Right ventricle myocardium inferior (tissue), 1 donor: ENCODE measurements around the gene ZNF438. TPM values are rescaled to one million over a fixed set of nuclear protein-coding genes. Genes with fewer than 3 reads are reported as not detected.
A peak's percentile ranks its signal among the peaks of the same experiment; 100 is the strongest.
"Not testable (repeated sequence)": the region's sequence is repeated elsewhere in the genome, so short reads cannot be mapped to it uniquely, and the experiment has no call there.

ENCODE experiments used
- ATAC-seq: fragments of 200-7000 bp; cut with Tn5 transposase; one replicate; pipeline ENCODE4 v1.9.1; 2020; ENCODE audit warnings: mild to moderate bottlenecking, moderate library complexity
- DNase-seq: peaks from one replicate; pipeline ENCODE4 v3.0.0; 2021; ENCODE audit errors: missing footprints
- intact Hi-C: fragments of 100-400 bp; cut with DNase I; formaldehyde crosslinking; loops from one replicate; pipeline ENCODE4 v1.11.0; 2022
- total RNA-seq: library from RNA; stranded (reverse); fragmentation: NEBNext Ultra II Directional; extraction: Animal tissue kit (Norgen Biotek cat#: 25700); gene quantifications from one replicate; pipeline ENCODE4 v1.2.1, GENCODE V29; 2021
- donor health status: DM: no; HTN: yes; CAD: no; lungs with severe emphysema.

Gene ZNF438
- total RNA-seq, 1 donor from 2014 or later, result 12.8 TPM

DNA sequence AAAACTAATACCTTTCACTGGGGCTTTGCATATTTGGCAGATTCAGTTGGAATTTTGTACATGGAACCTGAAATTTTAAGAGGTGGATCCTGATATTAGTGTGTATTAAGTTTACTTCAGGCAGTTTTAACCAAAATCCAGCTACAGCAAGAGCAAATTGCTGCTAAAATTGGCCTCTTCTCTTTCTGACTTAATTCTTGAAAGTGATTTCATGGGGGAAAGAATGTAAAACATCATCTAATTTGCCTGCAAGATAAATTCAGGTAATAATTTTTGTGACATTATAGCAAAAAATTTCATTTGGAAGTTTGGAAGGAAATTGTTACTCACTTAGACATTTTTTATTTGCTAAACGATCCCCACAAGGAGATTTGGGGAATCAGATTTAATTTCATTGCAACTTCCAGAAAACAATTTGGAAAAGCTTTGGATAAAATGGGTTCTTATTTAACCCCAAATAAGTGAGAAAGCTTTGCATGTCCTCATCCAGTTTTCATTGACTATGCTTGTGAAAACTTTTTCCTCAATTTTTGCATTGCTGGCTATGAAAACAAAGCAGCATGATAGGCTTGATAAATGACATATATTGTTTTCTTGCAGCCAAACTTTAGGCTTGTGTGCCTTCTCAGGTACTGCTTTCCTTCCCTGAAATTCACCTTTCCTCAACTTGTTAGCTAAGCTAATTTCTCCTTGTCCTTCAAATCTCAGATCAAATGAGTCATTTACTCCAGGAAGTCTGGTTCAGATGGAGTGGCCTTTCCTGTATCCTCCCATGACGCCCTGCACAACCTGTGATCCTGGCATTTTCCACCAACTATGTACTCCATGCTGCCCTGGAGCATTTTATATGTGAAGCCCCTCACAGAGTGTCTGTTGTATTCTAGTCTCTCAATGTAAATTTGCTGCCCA is 27.4 kb upstream of the ZNF438 start:
- intact Hi-C loops, result no loop called here
- DNase-seq (no peak), ATAC-seq (no peak)

DNA sequence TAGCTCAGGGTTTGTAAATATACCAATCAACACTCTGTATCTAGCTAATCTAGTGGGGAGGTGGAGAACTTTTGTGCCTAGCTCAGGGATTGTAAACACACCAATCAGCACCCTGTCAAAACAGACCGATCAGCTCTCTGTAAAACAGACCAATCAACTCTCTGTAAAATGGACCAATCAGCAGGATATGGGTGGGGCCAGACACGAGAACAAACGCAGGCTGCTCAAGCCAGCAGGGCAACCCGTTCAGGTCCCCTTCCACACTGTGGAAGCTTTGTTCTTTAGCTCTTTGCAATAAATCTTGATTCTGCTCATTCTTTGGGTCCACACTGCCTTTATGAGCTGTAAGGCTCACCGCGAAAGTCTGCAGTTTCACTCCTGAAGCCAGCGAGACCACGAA is 25.0 kb upstream of the ZNF438 start:
- DNase-seq, intact Hi-C loops, ATAC-seq: not testable (repeated sequence)

DNA sequence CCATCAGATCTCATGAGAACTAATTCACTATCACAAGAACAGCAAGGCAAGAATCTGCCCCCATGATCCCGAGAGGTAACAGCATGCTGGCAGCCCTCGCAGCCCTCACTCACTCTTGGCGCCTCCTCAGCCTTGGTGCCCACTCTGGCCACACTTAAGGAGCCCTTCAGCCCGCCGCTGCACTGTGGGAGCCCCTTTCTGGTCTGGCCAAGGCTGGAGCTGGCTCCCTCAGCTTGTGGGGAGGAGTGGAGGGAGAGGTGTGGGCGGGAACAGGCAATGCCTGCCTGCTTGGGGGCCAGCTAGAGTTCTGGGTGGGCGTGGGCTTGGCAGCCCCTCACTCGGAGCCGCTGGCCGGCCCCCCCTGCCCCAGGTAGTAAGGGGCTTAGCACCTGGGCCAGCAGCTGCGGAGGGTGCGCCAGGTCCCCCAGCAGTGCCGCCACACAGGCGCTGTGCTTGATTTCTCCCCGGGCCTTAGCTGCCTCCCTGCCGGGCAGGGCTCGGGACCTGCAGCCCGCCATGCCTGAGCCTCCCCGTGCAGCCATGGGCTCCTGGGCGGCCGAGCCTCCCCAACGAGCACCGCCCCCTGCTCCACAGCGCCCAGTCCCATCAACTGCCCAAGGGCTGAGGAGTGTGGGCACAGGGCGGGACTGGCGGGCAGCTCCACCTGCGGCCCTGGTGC is 24.0 kb upstream of the ZNF438 start:
- intact Hi-C loops, result no loop called here
- no peak for DNase-seq
- ATAC-seq, result no peak

DNA sequence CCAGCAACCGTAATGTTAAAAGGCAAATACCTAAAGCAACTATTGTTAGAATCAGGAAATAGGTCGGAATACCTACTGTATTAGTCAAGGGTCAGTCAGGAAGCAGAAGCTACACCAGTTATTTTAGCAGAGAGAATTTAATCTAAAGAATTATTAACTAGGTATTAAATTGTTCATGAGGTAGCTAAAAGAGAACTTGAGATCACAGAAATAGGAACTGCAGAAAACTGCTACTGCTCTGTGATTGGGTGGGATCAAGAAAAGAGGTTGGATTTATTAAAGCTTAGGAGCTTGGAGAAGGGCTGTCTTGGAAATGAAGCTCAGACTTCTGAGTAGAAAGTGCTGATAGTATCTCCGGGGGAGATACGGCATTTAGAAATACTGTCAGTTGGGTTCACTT is 20.0 kb upstream of the ZNF438 start:
- DNase-seq, result no peak
- no peak for ATAC-seq
- intact Hi-C loops, result no loop called here

DNA sequence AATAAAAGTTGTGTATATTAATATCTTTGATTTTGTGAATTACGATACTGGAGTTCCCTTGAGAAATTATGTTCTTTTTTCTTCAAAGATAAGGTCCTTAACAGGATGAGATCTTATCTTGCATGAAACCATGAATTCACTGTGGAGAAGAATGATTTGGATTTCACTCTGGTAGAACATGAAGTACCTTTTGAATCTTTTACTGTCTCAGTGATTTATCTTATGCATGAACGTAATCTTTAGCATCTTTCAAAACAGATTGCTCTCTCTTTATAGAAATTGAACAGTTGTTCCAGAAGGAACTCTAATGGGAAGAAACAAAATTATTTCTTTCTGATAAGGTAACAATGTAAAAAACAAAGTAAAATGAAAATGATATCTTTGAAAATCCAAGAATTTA is 11.0 kb upstream of the ZNF438 start:
- ATAC-seq (no peak), DNase-seq (no peak)
- intact Hi-C loops, result no loop called here

DNA sequence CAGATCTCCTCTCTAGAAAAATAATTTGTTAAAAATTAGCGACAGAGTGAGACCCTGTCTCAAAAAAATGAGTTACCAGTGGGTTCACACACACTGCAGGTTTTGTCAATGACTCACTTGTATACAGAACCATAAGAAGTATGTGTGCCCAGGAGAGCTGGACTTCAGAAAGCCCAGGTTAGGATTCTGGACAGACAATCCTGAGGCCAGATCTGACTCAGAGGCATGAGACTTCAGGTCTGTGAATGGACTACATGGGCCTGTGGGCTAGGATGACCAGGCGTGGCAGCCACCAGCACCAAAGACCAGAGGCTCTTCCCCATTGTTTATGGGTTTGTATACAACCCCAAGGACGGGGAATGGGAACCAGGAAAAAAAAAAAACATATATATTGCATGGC is 9.3 kb upstream of the ZNF438 start:
- no peak for DNase-seq
- ATAC-seq, result no peak
- intact Hi-C loops, result no loop called here

DNA sequence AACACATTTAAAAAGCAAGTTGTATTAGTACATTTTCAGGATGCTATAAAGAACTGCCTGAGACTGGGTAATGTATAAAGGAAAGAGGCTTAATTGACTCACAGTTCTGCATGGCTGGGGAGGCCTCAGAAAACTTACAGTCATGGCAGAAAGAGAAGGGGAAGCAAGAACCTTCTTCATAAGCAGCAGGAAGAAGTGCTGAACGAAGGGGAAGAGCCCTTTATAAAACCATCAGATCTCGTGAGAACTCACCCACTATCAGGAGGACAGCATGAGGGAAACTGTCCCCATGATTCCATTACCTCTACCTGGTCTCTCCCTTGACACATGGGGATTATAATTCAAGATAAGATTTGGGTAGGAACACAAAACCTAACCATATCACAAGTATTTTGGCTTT is 7.3 kb upstream of the ZNF438 start:
- DNase-seq, ATAC-seq: not testable (repeated sequence)
- intact Hi-C loops, result loop anchor here (10.0 kb wide), 1 partner anchor 386 kb away; no protein-coding TSS in a partner anchor

DNA sequence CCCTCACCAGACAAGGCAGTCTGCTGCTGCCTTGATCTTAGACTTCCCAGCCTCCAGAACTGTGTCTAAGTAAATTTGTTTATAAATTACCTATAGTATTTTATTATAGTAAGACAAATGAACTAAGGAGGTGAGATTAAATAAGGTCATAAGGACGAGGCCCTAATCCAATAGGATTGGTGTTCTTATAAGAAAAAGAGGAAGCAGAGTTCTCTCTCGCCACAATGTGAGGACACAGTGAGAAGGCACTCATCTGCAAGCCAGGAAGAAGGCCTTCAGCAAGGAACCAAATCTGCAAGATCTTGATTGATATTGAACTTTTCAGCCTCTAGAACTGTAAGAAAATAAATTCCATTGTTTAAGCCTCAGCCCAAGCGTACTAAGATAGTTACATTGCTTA is 6.1 kb upstream of the ZNF438 start:
- ATAC-seq (no peak), DNase-seq (no peak)
- intact Hi-C loops, result loop anchor here (10.0 kb wide), 1 partner anchor 387 kb away; no protein-coding TSS in a partner anchor

DNA sequence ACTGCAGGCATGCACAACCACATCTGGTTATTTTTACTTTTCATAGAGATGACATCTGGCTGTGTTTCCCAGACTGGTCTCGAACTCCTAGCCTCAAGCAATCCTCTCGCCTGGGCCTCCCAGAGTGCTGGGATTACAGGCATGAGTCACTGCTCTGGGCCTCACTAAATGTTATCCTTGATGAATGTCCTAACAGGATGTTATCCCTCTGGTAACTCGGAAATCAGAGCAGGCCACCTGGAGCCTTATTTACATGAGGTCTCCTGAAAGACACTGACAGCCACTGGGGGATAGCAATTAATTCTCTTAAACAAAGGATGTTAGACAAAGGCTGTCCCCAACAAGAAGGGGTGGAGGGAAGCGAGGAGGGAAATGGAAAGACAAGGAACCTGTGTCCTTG is 4.5 kb upstream of the ZNF438 start:
- intact Hi-C loops, result loop anchor here (10.0 kb wide), 1 partner anchor 389 kb away; no protein-coding TSS in a partner anchor
- no peak for ATAC-seq
- no peak for DNase-seq

DNA sequence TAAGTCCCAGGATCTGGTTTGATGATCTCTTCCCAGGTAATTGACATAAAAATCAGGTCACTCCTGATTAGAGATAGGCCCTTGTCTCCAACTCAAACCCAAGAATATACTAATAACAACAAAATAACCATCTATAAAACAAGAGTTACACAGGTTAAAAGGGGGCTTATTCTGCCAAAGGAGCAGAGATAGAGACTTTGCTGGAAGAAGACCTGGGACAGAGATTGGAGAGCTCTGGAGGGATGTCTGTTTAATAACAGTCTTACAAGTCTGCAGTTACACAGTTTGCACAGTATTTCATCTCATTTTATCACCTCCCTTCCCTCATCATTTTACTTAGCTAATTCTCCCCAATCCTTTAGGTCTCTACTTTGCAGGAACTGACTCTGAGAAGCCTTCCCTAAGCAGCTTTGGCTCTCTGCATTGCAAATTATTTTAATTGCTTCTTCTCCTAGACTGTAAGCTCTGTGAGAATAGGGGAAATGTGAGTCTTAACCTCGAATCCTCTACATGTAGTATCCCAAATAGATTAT is 3.7 kb upstream of the ZNF438 start:
- DNase-seq (no peak), ATAC-seq (no peak)
- intact Hi-C loops, result loop anchor here (10.0 kb wide), 1 partner anchor 389 kb away; no protein-coding TSS in a partner anchor

DNA sequence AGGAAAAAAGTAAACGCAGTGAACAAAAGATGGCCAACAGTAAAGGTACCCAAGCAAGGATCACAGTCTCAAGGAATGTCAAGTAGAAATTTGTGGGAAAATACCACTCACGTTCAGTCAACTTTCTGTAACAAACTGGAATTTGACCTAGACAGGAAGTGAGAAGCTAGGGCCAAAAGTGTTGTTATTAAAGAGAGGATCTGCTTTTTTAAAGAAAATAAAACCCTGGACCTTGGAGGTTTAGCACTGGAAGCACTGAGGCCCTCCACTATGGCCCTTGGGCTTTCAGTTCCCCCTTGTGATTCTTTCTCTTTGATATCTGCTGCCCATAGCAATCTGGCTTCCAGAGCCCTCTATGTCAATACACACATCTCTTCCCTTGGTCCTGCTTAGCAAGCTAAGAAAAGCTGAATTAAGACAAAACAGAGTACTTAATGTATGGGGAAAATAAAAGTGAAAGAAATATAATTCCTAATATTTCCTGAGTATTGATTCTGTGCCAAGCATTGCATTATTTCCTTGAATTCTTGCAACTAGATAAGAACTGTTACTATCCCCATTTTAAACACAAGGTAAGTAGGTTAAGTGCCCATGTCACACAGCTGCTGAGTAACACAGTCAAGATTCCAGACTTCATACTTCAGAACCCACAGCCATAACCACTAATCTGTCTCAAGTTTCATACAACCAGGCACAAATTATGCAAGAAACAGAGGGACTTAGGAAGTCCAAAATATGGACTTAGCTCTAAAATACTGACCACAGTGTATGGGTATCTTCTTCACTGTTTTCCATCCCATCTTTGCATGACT is 2.6 kb upstream of the ZNF438 start:
- intact Hi-C loops, result loop anchor here (5.0 to 10.0 kb wide), 6 partner anchors 62 to 568 kb away; no protein-coding TSS in a partner anchor
- no peak for ATAC-seq
- DNase-seq, result no peak

DNA sequence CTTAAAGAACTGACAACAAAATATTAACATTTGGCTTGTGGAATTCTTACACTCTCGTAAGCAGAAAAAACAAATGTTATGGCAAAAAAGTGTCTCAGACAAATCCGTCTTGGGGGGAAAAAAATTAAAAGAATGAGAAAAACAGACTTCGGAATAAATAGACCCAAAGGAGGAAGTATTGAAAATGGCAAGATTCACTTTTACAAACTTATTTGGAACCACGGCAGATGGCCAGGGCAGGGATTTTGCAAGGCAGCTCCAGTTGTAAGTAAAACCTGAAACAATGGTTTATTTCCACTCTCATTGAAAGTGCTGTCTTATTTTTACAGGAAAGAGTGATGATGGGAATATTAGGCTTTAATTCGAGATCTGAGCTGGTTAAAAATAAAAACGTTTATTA is 1.5 kb upstream of the ZNF438 start:
- intact Hi-C loops, result loop anchor here (2.0 to 10.0 kb wide), 7 partner anchors 61 to 569 kb away; partner anchors contain the start of gene ZEB1
- DNase-seq (no peak), ATAC-seq (no peak)

DNA sequence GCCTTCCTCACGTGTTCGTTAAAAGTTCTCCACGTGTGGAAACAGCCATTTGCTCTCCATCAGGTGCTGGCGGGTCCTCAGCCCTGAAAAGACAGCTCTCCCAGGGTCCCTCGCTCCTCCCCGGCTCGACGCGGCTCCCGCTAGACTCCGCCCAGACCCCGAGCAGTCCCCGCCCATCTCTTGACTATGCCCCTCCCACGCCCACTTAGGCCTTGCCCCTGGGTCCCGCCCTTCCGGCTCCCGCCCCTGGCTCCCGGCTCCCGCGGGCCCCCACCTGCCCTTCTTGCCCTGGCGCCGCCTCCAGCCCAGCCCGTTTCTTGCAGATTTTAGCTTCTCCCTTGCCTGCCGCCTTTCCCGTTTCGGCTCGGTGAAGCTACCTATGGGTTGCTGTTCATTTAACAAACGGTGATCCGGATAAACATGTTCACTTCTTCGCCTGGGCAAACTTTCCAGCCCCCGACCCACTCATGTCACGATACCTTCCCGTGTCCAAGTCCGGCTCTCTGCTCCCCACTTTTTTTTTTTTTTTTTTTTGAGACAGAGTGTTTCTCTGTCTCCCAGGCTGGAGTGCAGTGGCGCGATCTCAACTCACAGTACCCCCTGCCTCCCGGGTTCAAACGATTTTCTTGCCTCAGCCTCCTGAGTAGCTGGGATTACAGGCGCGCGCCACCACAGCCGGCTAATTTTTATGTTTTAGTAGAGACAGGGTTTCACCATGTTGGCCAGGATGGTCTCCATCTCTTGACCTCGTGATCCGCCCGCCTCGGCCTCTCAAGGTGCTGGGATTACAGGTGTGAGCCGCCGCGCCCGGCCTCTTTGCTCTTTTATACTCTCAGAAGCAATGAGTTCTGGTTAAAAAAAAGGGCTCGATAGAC is 830 bp upstream of the ZNF438 start:
- intact Hi-C loops, result loop anchor here (2.0 to 10.0 kb wide), 7 partner anchors 60 to 570 kb away; partner anchors contain the start of gene ZEB1
- ATAC-seq, result peak; percentile 96
- DNase-seq, result peak; percentile 97

DNA sequence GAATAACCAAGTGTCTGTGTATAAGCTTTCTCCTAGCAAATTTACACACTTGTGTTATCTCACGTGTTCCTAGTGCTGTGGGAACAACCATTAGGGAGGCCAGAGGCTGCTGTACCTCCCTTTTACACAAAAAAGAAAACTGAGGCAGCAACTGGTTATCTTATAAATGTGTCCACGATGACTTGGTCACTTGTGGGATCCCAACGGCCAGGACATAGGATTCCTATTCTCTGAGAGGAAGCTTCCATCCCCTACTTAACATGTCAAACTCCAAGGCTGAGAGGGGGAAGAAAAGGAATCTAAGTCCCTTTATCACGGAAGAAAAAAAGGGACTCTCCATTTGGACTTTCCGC is 484 bp downstream of the ZNF438 start:
- ATAC-seq, result no peak
- DNase-seq, result no peak
- intact Hi-C loops, result loop anchor here (1.0 to 10.0 kb wide), 8 partner anchors 59 to 571 kb away; no protein-coding TSS in a partner anchor

DNA sequence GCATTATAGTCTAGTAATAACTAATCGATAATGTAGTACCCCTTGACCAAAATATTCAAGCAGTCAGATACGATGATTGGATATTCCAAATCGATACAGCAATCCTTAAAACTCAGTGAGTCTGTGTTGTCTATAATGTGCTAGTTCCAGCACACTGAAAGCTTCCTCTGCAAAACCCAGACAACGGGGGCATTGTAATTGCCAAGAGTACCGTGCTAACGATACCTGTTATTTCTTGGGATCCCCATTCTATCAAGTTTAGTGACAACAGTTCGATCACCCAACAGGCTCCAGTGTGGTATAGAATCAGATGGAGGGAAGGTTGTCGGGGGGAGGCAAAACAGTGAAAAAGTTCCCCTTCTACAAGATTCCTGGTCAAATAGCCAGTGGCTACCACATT is 865 bp downstream of the ZNF438 start:
- no peak for DNase-seq
- ATAC-seq, result no peak
- intact Hi-C loops, result loop anchor here (1.0 to 10.0 kb wide), 8 partner anchors 58 to 572 kb away; no protein-coding TSS in a partner anchor

DNA sequence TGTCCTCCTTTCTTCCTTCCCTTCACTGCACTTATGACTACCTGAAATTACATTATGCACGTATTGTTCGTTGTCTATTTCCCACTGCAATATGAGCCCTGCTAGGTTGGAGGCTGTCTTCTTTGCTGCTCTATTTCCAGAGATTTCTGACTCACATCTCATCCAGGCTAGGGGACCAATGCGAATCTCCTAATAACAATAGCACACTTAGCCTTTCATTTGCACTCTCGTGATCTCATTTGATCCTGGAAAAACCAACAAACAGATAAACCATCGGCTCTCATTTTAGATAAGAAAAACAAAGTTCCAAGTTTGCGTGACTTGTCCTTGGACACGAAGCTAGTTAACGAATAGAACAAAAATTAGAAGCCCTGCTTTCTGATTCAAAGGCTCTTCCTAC is 1.4 kb downstream of the ZNF438 start:
- no peak for ATAC-seq
- no peak for DNase-seq
- intact Hi-C loops, result loop anchor here (2.0 to 10.0 kb wide), 7 partner anchors 58 to 572 kb away; no protein-coding TSS in a partner anchor

DNA sequence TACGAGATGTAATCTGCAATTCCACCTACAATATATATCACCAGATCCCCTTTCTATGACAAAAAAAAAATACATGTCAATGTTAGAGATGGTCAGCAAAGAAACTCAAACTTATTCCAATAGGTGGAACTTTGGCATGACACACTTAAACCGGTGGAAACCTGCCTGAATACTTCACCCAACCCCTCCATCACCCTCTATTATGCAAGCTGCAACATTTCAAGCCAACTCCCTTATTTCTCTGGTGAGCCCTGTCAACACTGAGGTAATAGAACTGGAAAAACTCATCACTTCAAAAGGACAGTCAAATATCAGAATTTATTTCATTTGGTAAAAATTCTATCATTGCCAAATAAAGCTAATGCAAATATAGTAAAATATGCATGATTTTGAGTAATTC is 3.6 kb downstream of the ZNF438 start:
- intact Hi-C loops, result no loop called here
- DNase-seq (no peak), ATAC-seq (no peak)

DNA sequence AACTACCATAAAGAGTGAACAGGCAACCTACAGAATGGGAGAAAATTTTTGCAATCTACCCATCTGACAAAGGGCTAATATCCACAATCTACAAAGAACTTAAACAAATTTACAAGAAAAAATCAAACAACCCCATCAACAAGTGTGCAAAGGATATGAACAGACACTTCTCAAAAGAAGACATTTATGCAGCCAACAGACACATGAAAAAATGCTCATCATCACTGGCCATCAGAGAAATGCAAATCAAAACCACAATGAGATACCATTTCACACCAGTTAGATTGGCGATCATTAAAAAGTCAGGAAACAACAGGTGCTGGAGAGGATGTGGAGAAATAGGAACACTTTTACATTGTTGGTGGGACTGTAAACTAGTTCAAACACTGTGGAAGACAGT is 5.4 kb downstream of the ZNF438 start:
- ATAC-seq, result not testable (repeated sequence)

More for the DNA sequence above, 5.4 kb downstream of the ZNF438 start:
- DNase-seq, intact Hi-C loops: not testable (repeated sequence)
